HEK293 (cell line): ENCODE measurements around the gene LZTR1.

Source experiments
- CTCF ChIA-PET: fragments of 350-600 bp; formaldehyde crosslinking; extraction: SDS; loops from one replicate; lab custom pipeline; 2021; ENCODE audit warnings: antibody characterized with exemption; lab: Yijun Ruan, JAX
- POLR2A ChIA-PET: fragments of 300-600 bp; formaldehyde crosslinking; extraction: SDS; loops from one replicate; lab custom pipeline; 2020; ENCODE audit warnings: antibody characterized with exemption, inconsistent platforms; lab: Yijun Ruan, JAX
- H3K27ac ChIP-seq: fragments of 200-500 bp; sonication (Bioruptor generic); 2 replicates; pipeline ENCODE4 v1.5.1; 2014; ENCODE audit warnings: low read depth, low read length, control low read depth, inconsistent platforms; ENCODE audit errors: extremely low read depth
- H3K36me3 ChIP-seq, 2 experiments: fragments of 200-500 bp in 1 of 2; sonication (Bioruptor generic) in 1 of 2; 1 replicate in 1 of 2; 2 replicates in 1 of 2; pipeline ENCODE4 v1.5.1; 2014 to 2017; ENCODE audit warnings: inconsistent platforms in 2 of 2, low read length in 2 of 2; ENCODE audit not compliant: control insufficient read depth in 2 of 2, insufficient read depth in 1 of 2
- H3K4me1 ChIP-seq: fragments of 200-500 bp; sonication (Bioruptor generic); 2 replicates; pipeline ENCODE4 v1.5.1; 2014; ENCODE audit warnings: mild to moderate bottlenecking, low read length, inconsistent platforms; ENCODE audit not compliant: control insufficient read depth, insufficient read depth
- H3K4me3 ChIP-seq: 2 replicates; pipeline ENCODE4 v1.5.1; 2011; ENCODE audit warnings: low read depth, mild to moderate bottlenecking, control low read depth, low read length, moderate library complexity
- H3K9me3 ChIP-seq: fragments of 200-500 bp; sonication (Bioruptor generic); 2 replicates; pipeline ENCODE4 v1.5.1; 2014; ENCODE audit warnings: low read depth, low read length, inconsistent platforms; ENCODE audit not compliant: control insufficient read depth, insufficient read depth
- FEZF1 ChIP-seq: fragments of 450-650 bp; formaldehyde crosslinking; IDR thresholded peaks from 2 replicates; pipeline ENCODE4 v1.5.1; 2016; ENCODE audit warnings: missing biosample characterization, missing genetic modification characterization
- GLIS2 ChIP-seq: fragments of 450-650 bp; formaldehyde crosslinking; IDR thresholded peaks from 2 replicates; pipeline ENCODE4 v1.5.1; 2016; ENCODE audit warnings: missing biosample characterization, missing genetic modification characterization
- KLF9 ChIP-seq: fragments of 450-650 bp; formaldehyde crosslinking; IDR thresholded peaks from 2 replicates; pipeline ENCODE4 v1.5.1; 2016; ENCODE audit warnings: missing biosample characterization, missing genetic modification characterization, low read depth
- ZBTB17 ChIP-seq: fragments of 450-650 bp; formaldehyde crosslinking; IDR thresholded peaks from 2 replicates; pipeline ENCODE4 v1.5.1; 2016; ENCODE audit warnings: missing biosample characterization, missing genetic modification characterization
- ZNF114 ChIP-seq: fragments of 450-650 bp; formaldehyde crosslinking; IDR thresholded peaks from 2 replicates; pipeline ENCODE4 v1.5.0; 2017; ENCODE audit warnings: missing biosample characterization, missing genetic modification characterization
- ZNF501 ChIP-seq: fragments of 450-650 bp; formaldehyde crosslinking; IDR thresholded peaks from 2 replicates; pipeline ENCODE4 v1.5.1; 2016; ENCODE audit warnings: missing biosample characterization, missing genetic modification characterization
- ZNF596 ChIP-seq: fragments of 450-650 bp; IDR thresholded peaks from 2 replicates; pipeline ENCODE4 v1.5.0; 2018; ENCODE audit warnings: missing biosample characterization, mild to moderate bottlenecking, missing genetic modification characterization, moderate library complexity
- ZNF623 ChIP-seq: fragments of 450-650 bp; formaldehyde crosslinking; IDR thresholded peaks from 2 replicates; pipeline ENCODE4 v1.5.1; 2016; ENCODE audit warnings: missing biosample characterization, missing genetic modification characterization
- TF ChIP-seq, protein P1 (sequence below): fragments of 450-650 bp; formaldehyde crosslinking; optimal IDR thresholded peaks from 2 replicates; pipeline ENCODE3; 2016; ENCODE audit warnings: missing biosample characterization, mild to moderate bottlenecking, missing genetic modification characterization
- TF ChIP-seq, protein P2 (sequence below): fragments of 450-650 bp; formaldehyde crosslinking; IDR thresholded peaks from 2 replicates; pipeline ENCODE4 v1.5.1; 2016; ENCODE audit warnings: missing biosample characterization, missing genetic modification characterization
- TF ChIP-seq, protein P3 (sequence below): fragments of 450-650 bp; formaldehyde crosslinking; IDR thresholded peaks from 2 replicates; pipeline ENCODE4 v1.5.1; 2016; ENCODE audit warnings: missing biosample characterization, missing genetic modification characterization
- TF ChIP-seq, protein P4 (sequence below): fragments of 450-650 bp; IDR thresholded peaks from 2 replicates; pipeline ENCODE4 v1.5.1; 2018; ENCODE audit warnings: missing biosample characterization, missing genetic modification characterization
- TF ChIP-seq, protein P5 (sequence below): fragments of 450-650 bp; formaldehyde crosslinking; IDR thresholded peaks from 2 replicates; pipeline ENCODE4 v1.5.1; 2016; ENCODE audit warnings: missing biosample characterization, missing genetic modification characterization
- TF ChIP-seq, protein P6 (sequence below): fragments of 450-650 bp; formaldehyde crosslinking; IDR thresholded peaks from 2 replicates; pipeline ENCODE4 v1.5.1; 2016; ENCODE audit warnings: missing biosample characterization, missing genetic modification characterization

LZTR1 gene

DNA sequence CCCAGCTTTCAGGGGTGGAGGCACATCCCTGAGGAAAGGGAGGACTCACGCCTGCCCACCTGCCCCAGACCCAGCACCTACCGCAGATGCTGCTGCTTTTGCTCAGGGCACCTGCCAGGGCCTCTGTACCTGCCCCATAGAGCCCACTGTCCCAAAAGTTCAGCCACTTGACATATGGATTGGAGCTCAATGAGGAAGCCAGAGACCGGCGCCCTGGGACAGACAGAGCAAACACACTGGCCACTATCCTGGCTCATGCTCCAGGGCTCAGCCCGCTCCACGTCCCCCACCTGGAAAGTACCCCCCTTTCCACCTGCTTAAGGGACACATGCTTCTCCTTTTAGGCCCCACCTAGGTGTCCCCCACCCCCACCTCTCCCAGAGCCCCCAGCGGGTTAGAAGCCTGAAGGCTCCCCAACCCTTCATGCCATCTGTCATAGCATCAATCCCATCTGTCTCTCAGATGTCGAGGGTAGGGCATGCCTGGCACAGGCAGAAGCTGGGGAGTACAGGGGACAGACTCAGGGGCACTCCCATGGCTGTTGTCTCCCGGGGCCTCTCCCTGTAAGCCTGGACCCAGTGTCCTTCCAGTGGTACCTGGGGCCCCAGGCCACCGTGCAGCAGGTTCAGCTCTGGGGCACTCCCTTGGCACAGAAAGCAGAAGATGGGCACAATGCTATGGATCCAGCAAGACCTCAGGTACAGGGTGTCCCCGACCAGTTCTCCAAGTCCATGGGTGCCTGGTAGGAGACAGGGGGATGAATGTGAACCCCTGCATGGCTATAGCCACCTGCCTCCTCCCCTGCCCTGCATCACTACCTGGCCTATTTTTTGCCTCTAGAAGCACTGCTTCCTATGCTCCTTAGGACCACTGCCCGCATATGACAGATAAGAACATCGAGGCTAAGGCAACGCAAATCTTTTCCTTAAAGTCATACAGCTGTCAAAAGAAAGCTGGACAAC lies 30.6 kb downstream of the LZTR1 start (continued):
- no peak for TF ChIP-seq ZNF501 (tag by site-specific recombination)
- TF ChIP-seq, protein P1, sequence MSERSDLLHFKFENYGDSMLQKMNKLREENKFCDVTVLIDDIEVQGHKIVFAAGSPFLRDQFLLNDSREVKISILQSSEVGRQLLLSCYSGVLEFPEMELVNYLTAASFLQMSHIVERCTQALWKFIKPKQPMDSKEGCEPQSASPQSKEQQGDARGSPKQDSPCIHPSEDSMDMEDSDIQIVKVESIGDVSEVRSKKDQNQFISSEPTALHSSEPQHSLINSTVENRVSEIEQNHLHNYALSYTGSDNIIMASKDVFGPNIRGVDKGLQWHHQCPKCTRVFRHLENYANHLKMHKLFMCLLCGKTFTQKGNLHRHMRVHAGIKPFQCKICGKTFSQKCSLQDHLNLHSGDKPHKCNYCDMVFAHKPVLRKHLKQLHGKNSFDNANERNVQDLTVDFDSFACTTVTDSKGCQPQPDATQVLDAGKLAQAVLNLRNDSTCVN (tag by site-specific recombination) = no peak
- no peak for TF ChIP-seq ZNF596 (tag by site-specific recombination)
- no peak for TF ChIP-seq ZNF114 (tag by site-specific recombination)
- TF ChIP-seq, protein P2, sequence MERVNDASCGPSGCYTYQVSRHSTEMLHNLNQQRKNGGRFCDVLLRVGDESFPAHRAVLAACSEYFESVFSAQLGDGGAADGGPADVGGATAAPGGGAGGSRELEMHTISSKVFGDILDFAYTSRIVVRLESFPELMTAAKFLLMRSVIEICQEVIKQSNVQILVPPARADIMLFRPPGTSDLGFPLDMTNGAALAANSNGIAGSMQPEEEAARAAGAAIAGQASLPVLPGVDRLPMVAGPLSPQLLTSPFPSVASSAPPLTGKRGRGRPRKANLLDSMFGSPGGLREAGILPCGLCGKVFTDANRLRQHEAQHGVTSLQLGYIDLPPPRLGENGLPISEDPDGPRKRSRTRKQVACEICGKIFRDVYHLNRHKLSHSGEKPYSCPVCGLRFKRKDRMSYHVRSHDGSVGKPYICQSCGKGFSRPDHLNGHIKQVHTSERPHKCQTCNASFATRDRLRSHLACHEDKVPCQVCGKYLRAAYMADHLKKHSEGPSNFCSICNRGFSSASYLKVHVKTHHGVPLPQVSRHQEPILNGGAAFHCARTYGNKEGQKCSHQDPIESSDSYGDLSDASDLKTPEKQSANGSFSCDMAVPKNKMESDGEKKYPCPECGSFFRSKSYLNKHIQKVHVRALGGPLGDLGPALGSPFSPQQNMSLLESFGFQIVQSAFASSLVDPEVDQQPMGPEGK (tag by site-specific recombination) = no peak

DNA sequence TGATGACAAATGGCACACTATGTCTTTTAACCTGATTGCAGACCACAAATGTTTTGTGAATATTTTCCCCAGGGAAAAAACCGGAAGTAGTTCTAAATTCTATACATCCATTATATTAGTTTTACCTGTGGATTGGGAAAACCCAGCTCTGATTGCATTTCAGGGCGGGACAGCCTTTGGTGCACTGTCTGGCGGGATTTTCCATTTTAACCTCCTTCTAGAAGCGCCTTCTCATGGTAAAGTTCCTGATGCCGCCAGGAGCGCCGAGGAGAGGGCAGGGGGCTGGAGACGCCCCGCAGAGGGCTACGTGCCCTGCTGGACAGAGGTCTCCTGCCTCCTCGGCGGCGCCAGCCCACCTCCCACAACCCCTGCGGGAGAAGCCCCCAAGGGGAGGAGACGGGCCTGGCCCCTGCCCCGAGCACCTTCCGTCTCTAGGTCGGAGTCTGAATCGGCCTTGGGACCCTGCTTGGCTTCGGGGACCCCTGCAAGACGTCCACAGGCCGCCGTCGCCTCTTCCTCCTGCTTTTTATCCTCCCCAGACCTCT lies 31.6 kb downstream of the LZTR1 start:
- ChIA-PET CTCF (interaction anchor here (0.7 to 1.2 kb wide), 3 partner anchors 11 to 128 kb away, joined by 3 to 4 read pairs (median 3); partner anchors contain the start of gene THAP7), POLR2A (interaction anchor here (1.4 to 1.5 kb wide), 2 partner anchors 12 to 32 kb away, joined by 4 to 9 read pairs; partner anchors contain the start of genes LZTR1 and THAP7)
- TF ChIP-seq ZNF623 = no peak
- TF ChIP-seq, protein P3, sequence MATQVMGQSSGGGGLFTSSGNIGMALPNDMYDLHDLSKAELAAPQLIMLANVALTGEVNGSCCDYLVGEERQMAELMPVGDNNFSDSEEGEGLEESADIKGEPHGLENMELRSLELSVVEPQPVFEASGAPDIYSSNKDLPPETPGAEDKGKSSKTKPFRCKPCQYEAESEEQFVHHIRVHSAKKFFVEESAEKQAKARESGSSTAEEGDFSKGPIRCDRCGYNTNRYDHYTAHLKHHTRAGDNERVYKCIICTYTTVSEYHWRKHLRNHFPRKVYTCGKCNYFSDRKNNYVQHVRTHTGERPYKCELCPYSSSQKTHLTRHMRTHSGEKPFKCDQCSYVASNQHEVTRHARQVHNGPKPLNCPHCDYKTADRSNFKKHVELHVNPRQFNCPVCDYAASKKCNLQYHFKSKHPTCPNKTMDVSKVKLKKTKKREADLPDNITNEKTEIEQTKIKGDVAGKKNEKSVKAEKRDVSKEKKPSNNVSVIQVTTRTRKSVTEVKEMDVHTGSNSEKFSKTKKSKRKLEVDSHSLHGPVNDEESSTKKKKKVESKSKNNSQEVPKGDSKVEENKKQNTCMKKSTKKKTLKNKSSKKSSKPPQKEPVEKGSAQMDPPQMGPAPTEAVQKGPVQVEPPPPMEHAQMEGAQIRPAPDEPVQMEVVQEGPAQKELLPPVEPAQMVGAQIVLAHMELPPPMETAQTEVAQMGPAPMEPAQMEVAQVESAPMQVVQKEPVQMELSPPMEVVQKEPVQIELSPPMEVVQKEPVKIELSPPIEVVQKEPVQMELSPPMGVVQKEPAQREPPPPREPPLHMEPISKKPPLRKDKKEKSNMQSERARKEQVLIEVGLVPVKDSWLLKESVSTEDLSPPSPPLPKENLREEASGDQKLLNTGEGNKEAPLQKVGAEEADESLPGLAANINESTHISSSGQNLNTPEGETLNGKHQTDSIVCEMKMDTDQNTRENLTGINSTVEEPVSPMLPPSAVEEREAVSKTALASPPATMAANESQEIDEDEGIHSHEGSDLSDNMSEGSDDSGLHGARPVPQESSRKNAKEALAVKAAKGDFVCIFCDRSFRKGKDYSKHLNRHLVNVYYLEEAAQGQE = peak; percentile 41; the same call in 1 of the 2 replicates
- Histone ChIP-seq H3K9me3 (no peaks in the 10 kb centered on the region), H3K36me3 (peaks cover 0 to 4% of the 10 kb centered on the region in 2 experiments; a peak in 1 of 3 replicates), H3K4me1 (no peaks in the 10 kb centered on the region), H3K27ac (no peak overlapping the region), H3K4me3 (peak overlapping the region; percentile 33)

DNA sequence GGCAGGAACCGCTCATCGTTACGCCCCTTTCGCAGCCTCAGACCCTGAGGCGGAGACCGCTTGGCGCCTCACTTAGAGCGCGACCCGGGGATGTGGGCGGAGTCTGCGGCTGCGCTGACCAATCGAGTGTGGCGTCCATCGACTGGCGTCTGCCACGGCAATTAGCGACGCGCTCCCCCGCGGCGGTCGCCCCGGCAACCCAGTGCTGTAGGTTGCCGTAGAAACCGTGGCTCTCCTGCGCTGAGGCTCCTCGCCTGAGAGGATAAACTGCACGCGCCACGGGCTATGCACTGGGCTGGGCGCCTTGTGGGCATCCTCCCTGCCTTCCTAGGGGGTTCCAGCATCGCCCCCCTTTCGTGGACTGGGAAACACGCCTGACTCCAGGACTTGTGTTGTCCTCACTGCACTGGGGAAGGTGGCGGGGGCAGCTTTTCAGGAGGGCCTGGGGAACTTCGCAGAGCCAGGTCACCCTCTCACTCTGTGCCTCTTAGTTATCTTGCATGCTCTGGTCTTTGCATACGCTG lies 32.2 kb downstream of the LZTR1 start:
- Histone ChIP-seq H3K9me3 (no peaks in the 10 kb centered on the region), H3K4me1 (no peaks in the 10 kb centered on the region), H3K27ac (no peak overlapping the region), H3K36me3 (no peaks in the 10 kb centered on the region), H3K4me3 (peak overlapping the region; percentile 33)
- ChIA-PET POLR2A (interaction anchor here (0.9 to 1.7 kb wide), 5 partner anchors 11 to 32 kb away, joined by 3 to 9 read pairs (median 7); partner anchors contain the start of genes LZTR1 and THAP7), CTCF (interaction anchor here (0.6 to 1.7 kb wide), 4 partner anchors 12 to 705 kb away, joined by 3 to 5 read pairs (median 3); partner anchors contain the start of gene THAP7)
- TF ChIP-seq, protein P4, sequence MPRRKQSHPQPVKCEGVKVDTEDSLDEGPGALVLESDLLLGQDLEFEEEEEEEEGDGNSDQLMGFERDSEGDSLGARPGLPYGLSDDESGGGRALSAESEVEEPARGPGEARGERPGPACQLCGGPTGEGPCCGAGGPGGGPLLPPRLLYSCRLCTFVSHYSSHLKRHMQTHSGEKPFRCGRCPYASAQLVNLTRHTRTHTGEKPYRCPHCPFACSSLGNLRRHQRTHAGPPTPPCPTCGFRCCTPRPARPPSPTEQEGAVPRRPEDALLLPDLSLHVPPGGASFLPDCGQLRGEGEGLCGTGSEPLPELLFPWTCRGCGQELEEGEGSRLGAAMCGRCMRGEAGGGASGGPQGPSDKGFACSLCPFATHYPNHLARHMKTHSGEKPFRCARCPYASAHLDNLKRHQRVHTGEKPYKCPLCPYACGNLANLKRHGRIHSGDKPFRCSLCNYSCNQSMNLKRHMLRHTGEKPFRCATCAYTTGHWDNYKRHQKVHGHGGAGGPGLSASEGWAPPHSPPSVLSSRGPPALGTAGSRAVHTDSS (tag by site-specific recombination) = no peak
- TF ChIP-seq ZBTB17 (tag by site-specific recombination) (peak; percentile 75), KLF9 (tag by site-specific recombination) (peak; percentile 68; the same call in 1 of the 2 replicates), GLIS2 (tag by site-specific recombination) (peak; percentile 96), FEZF1 (tag by site-specific recombination) (peak; percentile 78)
- TF ChIP-seq, protein P2 (tag by site-specific recombination) = peak; percentile 37; the same call in 1 of the 2 replicates
- TF ChIP-seq, protein P5, sequence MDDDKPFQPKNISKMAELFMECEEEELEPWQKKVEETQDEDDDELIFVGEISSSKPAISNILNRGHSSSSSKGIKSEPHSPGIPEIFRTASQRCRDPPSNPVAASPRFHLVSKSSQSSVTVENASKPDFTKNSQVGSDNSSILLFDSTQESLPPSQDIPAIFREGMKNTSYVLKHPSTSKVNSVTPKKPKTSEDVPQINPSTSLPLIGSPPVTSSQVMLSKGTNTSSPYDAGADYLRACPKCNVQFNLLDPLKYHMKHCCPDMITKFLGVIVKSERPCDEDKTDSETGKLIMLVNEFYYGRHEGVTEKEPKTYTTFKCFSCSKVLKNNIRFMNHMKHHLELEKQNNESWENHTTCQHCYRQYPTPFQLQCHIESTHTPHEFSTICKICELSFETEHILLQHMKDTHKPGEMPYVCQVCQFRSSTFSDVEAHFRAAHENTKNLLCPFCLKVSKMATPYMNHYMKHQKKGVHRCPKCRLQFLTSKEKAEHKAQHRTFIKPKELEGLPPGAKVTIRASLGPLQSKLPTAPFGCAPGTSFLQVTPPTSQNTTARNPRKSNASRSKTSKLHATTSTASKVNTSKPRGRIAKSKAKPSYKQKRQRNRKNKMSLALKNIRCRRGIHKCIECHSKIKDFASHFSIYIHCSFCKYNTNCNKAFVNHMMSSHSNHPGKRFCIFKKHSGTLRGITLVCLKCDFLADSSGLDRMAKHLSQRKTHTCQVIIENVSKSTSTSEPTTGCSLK (tag by site-specific recombination) = no peak
- TF ChIP-seq, protein P6, sequence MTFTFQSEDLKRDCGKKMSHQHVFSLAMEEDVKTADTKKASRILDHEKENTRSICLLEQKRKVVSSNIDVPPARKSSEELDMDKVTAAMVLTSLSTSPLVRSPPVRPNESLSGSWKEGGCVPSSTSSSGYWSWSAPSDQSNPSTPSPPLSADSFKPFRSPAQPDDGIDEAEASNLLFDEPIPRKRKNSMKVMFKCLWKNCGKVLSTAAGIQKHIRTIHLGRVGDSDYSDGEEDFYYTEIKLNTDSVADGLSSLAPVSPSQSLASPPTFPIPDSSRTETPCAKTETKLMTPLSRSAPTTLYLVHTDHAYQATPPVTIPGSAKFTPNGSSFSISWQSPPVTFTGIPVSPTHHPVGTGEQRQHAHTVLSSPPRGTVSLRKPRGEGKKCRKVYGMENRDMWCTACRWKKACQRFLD (tag by site-specific recombination) = no peak
